GM19397 (cell line): ENCODE data around the gene UBASH3B.

Experiments used
- ATAC-seq: cut with Tn5 transposase; IDR thresholded peaks from one replicate; pipeline ENCODE4 v1.9.1; 2021; ENCODE audit warnings: mild to moderate bottlenecking, moderate library complexity; ENCODE audit not compliant: unreplicated experiment

UBASH3B gene

DNA sequence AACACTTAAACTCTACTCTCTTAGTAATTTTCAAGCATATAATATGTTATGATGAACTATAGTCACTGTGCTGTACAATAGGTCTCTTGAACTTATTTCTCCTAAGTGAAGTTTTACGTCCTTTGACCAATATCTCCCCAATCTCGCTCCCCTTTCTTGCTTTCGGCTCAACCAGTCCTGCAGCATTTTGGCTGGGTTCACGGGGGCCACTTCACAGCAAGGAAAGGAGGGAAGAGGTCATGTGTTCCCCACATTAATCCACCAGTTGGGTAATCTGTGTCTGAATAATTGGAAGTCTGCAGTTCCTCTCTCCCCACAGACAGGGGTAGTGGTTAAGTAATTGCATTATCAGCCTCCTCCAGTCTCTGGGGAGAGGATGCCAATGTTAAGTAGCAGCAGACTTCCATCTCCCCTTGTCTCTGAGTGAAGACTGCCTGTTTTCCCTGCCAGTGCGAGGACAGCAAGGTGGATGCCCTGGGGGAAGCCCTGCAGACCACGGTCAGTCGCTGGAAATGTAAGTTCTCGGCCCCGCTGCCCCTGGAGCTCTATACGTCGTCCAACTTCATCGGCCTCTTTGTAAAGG lies 123.6 kb downstream of the UBASH3B start:
- no peak for ATAC-seq

DNA sequence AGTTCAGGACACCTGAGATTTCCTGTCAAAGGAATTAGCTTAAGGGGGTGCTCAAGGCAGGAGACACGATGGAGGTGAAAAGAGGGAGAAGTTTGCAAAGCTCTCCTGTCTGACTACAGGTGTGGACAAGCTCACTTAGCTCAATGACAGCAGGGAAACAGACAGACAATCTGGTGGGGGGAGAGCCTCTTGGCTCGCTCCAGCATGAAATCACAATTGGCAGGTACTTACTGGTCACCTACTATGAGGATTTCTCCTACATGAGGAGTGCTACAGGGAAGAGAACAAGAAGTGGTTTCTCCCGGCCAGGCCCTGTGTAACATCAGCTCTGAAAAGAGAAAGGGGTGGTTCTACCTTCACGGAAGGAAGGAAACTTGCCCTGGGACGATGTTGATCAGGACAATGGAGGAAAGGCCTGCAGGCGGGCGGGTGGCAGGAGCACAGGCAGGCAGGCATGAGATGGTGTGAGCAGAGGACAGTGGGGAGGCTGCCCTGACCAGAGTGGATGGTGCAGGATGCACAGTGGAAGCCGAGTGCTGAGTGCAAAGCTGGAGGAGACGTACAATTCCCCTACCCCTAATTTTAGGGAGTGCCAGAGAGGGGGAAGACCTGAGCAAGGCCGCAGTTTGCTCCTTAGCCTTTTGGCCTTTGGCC lies 124.9 kb downstream of the UBASH3B start:
- no peak for ATAC-seq

DNA sequence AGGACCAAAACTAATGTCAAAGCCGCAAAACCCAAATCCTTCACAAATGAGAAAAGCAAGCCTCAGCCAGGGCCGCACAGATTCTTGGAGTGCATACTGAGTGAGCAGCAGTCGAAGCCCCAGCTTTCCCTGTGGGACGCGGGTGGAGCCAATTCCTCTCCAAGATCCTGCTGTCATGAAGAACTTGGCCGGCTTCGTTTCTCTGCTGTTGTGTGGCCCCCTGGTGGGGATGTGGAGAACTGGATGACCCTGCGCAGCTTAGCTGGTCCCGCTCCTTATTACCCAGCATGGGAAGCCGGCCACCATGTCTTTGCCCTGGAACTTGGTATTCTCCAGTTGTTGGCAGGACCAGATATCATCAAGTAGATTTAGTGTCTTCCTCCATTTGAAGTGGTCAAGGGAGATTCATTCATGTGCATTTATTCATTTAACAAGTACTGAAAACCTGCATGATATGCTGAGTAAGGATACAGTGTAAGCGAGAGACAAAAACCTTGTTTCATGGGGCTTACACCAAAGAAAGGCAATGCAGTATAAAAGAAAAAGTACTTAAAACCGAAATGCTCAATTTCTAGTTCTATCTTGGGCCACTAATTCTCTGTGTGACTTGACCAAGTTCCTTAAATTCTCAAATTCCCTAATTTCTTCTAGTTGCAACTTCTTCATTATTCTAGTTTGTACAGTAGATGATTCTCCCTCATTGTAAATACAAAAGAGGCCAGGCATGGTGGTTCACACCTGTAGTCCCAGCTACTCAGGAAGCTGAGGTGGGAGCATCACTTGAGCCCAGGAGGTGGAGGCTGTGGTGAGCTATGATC lies 126.1 kb downstream of the UBASH3B start:
- ATAC-seq: no peak

DNA sequence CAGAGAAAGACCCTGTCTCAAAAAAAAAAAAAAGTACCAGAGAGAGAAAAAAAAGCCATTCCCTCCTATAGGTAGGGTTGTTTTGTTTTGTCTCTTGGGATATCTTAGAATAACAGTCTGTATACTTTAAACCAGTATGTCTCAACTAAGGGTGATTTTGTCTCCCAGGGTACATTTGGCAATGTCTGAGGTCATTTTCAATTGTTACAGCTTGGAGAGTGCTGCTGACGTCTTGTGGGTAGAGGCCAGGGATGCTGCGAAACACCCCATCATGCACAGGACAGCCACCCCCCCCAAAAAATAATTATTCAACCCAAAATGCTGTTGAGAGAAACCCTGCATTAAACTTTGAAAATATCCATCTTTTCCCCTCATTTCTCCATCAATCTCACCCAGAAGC lies 126.7 kb downstream of the UBASH3B start:
- no peak for ATAC-seq

DNA sequence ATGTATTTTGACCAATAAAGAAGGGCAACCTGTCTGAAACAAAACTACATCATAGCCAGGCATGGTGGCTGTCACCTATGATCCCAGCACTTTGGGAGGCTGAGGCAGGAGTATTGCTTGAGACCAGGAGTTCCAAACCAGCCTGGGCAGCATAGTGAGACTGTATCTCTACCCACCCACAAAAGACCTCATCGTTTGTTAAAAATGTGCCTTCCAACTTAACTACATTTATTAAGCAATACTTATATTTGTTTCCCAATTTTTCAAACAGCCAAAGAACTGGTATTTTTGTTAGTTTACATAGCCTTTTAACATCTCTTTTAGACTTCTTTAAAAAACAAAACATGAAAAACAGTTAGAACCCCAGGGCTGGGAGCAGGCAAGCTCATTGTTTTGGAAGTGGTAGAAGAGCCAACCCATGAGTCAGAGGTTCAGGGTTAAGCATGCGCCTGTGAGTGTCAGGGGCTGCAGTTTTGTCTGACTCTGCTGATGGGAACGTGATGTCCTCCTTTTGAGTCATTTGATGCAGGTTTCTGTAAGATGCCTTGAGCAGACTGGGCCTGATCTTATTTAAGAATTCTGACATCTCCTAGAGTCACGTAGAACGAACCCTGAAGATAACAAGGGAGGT lies 128.9 kb downstream of the UBASH3B start:
- ATAC-seq: no peak

DNA sequence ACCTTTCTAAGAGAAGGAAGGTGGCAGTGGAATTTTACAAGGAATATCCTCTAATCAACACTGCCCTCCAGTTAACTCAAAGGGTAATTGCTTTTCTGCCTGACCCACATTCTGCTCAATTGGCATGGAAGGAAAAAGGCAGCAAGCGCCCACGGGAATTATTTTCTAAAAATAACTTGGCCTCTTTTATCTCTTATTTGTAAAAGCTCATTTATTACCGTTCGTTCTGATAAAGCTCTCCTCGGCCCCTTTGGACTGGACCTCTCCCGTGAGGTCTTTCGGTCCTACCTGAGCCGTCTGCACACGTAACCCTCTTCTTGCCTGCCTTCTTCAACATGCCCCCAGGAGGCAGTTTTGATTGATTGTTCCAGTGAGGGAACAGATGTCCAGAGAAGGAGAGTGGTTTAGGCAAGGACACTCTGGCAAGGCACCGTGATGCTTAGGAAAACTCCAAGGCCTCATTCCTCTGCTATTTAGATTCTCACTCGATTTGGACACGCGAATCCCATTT lies 129.6 kb downstream of the UBASH3B start:
- ATAC-seq: no peak

DNA sequence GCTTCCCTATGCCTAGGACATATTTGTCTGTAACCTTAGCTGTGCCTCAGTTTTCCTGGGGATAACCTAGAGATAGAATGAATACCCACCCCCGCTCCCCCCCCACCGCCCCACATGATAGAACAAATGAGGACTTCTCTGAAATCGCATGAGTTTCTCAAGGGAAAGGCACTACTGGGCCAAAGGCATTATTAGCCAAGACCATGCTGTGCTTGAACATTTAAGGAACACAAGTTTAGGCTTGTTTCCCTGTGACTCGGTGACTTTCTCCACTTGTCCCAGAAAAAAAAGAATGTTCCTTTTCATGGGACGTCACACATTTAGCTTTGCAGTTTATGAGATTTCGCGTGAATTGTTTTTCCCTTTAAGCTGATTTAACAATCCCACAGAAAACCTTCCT lies 131.4 kb downstream of the UBASH3B start:
- ATAC-seq: no peak

DNA sequence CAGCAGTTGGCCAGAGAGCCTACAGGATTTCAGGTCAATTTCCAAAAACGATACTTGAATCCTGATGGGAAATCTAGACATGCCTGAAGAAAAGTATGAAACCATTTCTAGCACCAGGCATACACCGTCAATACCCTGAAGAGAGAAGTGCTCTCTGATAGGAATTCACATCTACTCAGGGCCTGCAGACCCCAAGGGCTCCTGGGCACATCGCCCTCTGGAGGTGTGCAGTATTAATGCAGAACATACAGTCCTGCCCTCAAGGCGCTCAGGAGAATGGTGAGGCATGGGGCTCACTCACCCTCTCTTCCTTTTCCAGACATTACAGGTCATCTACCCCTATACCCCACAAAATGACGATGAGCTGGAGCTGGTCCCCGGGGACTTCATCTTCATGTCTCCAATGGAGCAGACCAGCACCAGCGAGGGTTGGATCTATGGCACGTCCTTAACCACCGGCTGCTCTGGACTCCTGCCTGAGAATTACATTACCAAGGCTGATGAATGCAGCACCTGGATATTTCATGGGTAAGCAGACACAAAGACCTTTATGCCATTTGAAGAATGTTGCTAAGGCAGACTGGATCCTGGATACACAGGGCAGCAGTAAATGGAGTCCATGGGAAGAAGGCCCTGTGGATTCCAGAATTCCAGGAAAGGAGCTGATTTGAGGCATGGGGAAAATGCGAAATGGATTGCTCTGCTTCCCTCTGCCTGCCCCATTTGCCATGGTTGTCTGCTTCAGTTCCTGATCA lies 133.4 kb downstream of the UBASH3B start:
- ATAC-seq: no peak

DNA sequence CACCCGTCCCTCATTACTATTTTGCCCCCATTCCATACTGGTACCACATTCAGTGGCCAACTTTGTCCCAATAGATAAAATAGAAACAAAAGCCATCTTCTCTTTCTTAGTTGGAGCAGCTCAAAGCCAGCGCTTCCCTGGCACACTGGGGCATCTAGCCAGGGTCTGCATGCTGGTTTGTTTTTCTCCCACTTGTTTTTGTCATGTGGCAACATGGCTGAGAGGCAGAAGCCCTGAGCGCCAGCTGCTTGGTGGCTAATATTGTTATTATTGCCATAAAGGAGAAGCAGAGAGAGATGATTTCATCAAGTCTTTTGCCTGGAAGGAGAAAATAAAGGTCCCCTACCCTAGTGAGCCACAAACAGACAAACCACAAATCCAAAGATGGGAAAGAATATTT lies 134.4 kb downstream of the UBASH3B start:
- no peak for ATAC-seq

DNA sequence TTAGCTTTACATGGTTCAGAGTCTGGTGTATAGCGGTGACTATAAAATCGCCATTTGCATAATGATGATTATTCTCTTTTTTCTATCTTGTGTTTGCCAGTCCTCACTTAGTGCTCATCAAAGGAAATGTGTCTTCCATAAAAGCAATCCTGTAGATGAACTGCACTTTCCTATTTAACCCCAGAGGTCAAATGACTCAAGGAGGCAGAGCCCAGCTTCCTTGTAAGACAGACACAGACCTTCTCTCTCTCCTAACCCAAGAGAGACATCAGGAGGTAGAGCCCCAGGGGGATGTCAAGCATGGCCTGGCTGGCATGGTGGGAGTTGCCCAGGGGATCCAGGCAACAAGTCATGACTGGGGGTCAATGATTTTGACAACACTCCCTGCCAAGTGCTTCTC lies 135.9 kb downstream of the UBASH3B start:
- no peak for ATAC-seq

DNA sequence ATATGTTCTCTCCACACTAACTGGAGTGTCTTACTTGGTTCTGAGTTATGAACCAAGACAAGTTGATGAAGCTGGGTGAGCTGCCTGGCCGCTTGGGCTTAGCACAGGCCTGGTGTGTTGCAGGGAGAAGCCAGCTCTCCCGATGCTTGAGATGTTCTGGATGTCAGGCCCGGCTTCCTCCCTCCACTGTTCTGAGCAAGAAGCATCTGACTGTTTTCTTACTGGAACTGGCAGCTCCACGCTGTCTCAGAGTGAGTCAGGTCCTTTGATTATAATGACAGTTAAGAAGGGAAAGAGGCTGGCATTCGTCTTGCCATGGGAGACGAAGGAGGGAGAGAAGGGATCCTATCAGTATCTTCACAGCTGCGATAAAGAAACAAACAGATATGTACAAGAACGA lies 136.3 kb downstream of the UBASH3B start:
- no peak for ATAC-seq

DNA sequence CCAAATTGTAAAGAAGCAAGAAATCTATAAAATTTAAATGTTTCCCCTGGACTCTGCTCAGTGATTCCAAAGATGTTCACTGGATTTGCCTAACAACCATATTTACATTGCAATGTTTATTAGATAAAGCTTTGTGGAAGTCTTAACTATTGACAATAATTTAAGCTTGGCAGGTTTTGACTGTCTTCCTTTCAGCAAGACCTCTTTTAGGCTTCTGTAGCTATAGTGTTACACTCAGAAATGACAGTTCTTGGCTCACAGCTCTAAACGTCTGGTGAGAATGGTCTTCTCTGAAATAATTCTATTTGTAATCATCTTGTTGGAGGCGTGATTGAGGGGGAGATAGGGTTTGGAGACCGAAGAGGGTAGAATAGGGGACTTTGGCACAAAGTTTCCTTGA lies 138.0 kb downstream of the UBASH3B start:
- ATAC-seq: no peak

DNA sequence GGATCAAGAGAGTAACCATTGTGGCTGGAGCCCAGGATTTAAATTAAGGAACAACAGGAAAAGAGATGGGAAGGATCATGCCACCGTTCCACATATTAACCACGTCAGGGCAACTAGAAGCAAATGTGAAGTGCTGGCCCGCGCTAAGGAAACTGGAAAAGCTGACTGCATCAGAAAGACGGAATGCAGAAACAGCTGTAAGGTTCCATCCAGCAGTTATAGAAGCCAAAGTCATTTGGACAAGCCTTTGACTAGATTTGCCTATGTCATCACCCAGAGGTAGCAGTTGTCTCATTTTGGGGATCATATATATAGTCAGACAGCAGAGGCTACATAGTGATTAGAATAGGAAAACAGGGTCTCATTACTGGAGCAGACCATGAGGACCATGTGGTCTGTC lies 139.8 kb downstream of the UBASH3B start:
- no peak for ATAC-seq

DNA sequence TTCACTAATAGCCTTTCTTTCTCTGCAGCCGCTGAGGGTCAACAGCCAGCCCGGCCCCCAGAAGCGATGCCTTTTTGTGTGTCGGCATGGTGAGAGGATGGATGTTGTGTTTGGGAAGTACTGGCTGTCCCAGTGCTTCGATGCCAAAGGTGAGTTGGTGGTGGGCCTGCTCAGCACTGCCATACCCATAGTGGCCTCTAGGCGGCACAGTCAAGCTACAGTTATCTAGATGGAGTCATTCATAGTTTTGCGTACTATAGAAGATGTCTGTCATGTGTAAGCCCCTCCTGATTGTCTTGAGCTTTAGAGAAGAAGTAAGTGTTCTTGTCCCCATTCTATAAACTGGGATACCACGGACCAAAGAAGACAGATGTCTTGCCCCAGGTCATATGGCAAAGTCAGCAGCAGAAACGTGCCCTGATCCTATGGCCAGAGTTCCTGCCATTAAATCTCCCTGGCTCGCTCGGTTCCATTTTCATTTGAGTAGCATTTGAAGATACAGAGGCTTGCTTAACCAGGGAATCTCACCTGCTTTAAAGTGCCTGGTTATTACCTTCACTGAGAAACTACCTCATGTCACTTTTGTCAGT lies 140.7 kb downstream of the UBASH3B start:
- ATAC-seq: no peak

DNA sequence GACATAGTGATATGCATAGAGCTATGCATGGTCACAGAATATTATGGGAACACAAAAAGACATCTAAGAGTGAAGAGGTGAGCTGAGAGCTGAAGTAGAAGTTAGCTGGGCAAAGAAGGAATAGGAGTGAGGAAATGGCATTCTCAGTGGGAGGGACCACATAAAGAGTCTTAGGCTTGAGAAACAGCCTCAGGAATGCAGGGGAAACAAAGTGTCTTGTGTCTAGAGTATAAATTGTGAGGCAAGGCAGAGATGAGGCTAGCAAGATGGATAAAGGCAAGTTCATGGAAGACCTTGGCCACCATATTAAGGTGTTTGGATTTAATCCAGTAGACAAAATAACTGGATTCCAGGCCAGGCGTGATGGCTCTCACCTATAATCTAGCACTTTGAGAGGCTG lies 142.1 kb downstream of the UBASH3B start:
- no peak for ATAC-seq

DNA sequence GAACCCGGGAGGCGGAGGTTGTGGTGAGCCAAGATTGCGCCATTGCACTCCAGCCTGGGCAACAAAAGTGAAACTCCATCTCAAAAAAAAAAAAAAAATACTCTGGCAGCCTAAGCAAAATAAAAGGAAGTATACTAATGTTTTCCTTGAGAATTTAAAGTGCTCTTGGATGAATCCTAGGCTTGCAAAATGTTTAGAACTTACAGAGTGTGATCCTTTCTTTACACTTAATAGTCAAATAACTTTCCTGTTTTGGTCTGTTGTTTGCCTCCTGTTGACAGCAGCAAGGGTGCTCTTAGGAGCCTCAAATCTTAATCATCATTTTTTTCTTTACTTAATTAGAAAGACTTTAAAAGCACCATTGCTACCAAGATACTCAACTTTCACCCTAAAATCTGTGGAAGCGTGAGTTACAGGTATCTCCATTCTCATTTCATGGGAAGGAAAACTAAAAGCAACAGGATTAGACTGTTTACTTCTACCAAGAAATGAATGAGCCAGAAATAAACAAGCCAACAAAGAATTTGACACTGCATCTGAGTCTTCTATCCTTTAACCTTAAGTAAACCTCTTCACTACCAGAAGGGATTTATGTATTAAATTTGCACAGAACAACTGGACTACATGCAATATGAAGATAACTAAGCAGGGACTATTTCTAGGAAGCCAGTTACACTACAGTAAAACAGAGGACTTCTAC lies 144.0 kb downstream of the UBASH3B start:
- ATAC-seq: no peak

DNA sequence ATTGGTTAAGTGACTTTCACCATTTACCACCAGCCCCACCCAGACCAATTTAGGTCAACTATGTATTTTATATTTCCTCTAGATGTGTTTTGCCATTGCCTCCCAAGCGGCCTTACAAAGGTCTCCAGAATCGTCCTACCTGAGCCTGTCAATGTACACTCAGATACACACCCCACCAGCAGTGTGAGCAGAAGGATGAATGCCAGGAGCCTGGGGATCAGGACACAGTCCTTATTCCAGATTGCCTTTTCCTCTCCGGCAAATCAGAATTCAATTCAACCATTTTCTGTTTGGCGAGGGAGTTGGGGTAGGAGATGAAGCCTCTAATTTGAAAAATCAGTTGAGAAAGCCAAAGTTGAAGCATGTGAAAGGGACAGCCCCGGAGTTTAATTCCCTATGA lies 147.4 kb downstream of the UBASH3B start:
- ATAC-seq: no peak

DNA sequence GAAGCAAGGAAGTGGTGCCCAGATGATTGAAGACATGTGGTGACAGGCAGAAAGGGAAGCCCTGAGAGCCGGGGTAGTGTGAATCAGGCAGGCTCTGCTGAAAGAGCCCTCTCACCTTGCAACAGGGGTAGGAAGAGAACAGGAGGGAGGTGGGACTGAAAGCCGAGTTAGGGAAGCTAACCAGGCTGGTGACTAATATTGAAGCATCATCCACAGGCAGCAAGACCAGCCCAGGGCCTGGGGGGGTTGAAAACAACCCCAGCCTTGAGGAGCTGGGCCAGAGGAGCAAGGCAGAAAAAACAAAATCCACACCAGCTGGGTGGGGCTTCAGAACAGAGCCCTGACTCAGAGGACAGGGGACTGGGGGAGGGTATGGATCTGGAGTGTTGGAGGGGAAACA lies 147.8 kb downstream of the UBASH3B start:
- ATAC-seq: no peak

DNA sequence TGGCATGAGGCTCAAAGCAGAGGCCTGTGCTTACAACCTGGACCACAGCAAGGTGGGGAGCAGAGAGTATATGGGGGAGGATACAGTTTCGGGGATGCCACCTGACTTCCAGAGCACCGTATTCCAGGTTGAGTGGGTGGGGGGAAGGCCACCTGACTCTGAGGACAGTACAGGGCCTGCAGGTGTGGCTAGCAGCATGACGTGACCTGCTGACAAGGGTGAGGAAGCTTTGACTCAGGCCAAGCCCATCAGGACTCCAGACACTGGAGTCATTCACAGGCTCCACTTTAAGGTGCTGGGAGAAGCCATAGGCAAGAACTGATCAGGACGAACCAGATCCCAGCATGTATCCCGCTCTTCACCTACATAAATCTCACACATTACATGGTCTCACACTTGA lies 148.2 kb downstream of the UBASH3B start:
- no peak for ATAC-seq

DNA sequence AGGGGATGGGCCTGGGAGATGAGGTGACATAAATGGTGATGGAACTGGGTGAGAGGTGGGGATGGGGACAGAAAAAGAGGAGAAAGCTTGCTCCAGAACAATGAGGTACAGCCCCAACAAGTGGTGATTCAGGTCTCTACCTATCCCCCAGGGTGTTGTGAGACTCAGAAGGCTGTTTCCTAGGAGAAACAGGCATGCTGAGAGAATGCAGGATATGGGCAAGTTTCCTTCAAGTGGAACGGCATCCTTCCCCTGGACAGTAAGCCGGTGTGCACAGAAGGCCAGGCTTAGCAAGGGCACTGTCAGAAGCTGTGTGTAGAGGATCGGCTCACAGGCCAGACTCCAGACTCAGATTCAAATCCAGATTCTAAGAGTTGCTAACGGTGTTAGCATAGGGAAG lies 148.6 kb downstream of the UBASH3B start:
- ATAC-seq: no peak
